Activated CD8-positive, alpha-beta T cell treated with anti-CD3 and anti-CD28 coated beads for 36 hours (primary cell): Measurements from ENCODE around the gene ABHD12. TPM values are rescaled to one million over a fixed set of nuclear protein-coding genes. Genes with fewer than 3 reads are reported as not detected.

ENCODE experiments used
- ATAC-seq: fragments of 200-7000 bp; cut with Tn5 transposase; one replicate; pipeline ENCODE4 v1.10.0; 2021; ENCODE audit warnings: mild to moderate bottlenecking, moderate library complexity
- CTCF ChIA-PET: fragments of 350-600 bp; sonication (Branson Sonifier 250); formaldehyde crosslinking; loops from one replicate; lab custom pipeline; 2021; ENCODE audit warnings: antibody characterized with exemption; lab: Charles Lee
- POLR2A ChIA-PET: fragments of 350-600 bp; sonication (Branson Sonifier 250); formaldehyde crosslinking; loops from one replicate; lab custom pipeline; 2021; ENCODE audit warnings: antibody characterized with exemption; lab: Charles Lee
- DNase-seq: peaks from one replicate; pipeline ENCODE4 v3.0.0-alpha.2; 2020
- H3K27ac Mint-ChIP-seq: one replicate; pipeline ENCODE4 v1.8.0; 2021; ENCODE audit warnings: mild to moderate bottlenecking, mixed read lengths
- H3K27me3 Mint-ChIP-seq: one replicate; pipeline ENCODE4 v1.8.0; 2021; ENCODE audit warnings: mixed read lengths
- H3K36me3 Mint-ChIP-seq: one replicate; pipeline ENCODE4 v1.8.0; 2021; ENCODE audit warnings: low read depth, mixed read lengths
- H3K4me1 Mint-ChIP-seq: one replicate; pipeline ENCODE4 v1.8.0; 2021; ENCODE audit warnings: low read depth, mixed read lengths
- H3K4me3 Mint-ChIP-seq: one replicate; pipeline ENCODE4 v1.8.0; 2021; ENCODE audit warnings: mild to moderate bottlenecking, moderate library complexity, mixed read lengths
- H3K9me3 Mint-ChIP-seq: one replicate; pipeline ENCODE4 v1.8.0; 2021; ENCODE audit warnings: mixed read lengths
- CTCF ChIP-seq: fragments of 200-600 bp; IDR thresholded peaks from one replicate; pipeline ENCODE4 v1.8.0; 2022; ENCODE audit warnings: antibody characterized with exemption, mild to moderate bottlenecking
- intact Hi-C: fragments of 100-400 bp; cut with micrococcal nuclease; formaldehyde crosslinking; loops from one replicate; pipeline ENCODE4 v1.10.0; 2022
- total RNA-seq, 2 experiments: library from RNA; stranded (reverse); gene quantifications; one replicate each; pipeline ENCODE4 v1.2.3, GENCODE V29; 2021

ABHD12 gene
- total RNA-seq, 2 experiments from 2014 or later: 16.0 to 17.0 TPM

DNA sequence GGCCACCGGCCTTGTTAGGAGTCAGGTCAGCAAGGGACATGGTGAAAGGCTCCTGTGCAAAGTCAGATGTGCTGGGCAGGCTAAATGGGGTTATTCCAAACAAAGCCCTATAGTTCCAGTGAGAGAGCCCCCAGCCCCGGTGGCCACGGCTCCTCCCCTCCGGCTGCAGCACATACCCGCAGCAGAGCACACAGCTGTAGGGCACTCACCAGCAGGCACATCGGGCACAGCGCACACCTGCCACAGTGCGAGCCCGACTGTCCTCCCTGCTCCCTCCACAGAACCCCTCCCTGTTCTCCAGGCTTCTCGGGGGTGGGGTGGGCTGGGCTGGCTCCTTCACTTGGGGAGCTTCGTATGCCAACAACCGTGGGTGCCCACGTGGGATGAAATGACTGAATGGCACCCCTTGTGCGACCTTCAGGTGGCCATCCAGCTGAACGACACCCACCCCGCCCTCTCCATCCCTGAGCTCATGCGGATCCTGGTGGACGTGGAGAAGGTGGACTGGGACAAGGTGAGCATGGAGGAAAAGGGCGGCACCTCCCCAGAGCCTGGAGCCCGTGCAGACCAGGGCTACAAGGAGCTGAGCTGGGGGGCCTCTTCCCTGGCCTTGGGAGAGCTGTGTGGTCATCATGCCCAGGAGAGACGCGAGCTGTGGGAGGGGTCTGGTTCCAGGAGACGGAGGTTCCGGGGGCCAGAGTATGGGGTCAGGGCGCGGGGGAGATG lies 111.8 kb downstream of the ABHD12 start:
- POLR2A ChIA-PET: no interaction called here
- DNase-seq (no peak), ATAC-seq (no peak)
- H3K4me3 Mint-ChIP-seq: no peak overlapping the region
- H3K27me3 Mint-ChIP-seq: no peaks in the 10 kb centered on the region
- CTCF ChIA-PET: no interaction called here
- no peak for TF ChIP-seq CTCF
- H3K36me3 Mint-ChIP-seq: peaks cover 15% of the 10 kb centered on the region
- H3K27ac Mint-ChIP-seq: no peak overlapping the region
- H3K4me1 Mint-ChIP-seq: peaks cover 1% of the 10 kb centered on the region
- intact Hi-C loops: no loop called here
- H3K9me3 Mint-ChIP-seq: no peaks in the 10 kb centered on the region

DNA sequence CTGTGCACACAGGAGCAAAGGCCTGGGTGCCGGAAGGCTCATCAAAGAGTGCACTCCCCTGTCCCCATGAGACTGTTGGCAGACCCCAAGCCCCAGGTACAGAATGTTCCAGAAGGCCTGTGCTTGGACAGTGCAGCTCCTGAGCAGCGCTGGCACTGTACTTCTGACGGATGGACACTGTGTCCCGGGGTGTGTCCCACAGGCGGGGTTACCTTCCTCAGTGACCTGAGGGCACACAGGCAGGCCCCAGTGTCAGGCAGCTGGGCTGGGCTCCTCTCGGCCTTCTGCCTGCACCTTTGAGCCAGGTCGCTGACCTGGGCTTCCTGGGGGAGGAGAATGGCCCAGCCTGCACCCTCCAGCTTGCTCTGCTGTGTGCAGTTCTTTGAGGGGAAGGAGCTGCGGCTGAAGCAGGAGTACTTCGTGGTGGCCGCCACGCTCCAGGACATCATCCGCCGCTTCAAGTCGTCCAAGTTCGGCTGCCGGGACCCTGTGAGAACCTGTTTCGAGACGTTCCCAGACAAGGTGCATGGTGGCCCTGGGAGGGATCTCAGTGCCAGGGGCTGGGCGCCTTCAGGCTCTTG lies 112.6 kb downstream of the ABHD12 start:
- H3K36me3 Mint-ChIP-seq: peaks cover 16% of the 10 kb centered on the region
- ATAC-seq (no peak), DNase-seq (no peak)
- ChIA-PET CTCF (no interaction called here), POLR2A (no interaction called here)
- no peak for TF ChIP-seq CTCF
- no peaks in the 10 kb centered on the region for H3K27me3 Mint-ChIP-seq
- H3K4me1 Mint-ChIP-seq: peaks cover 1% of the 10 kb centered on the region
- H3K4me3 Mint-ChIP-seq: no peak overlapping the region
- no peak overlapping the region for H3K27ac Mint-ChIP-seq
- H3K9me3 Mint-ChIP-seq: no peaks in the 10 kb centered on the region
- intact Hi-C loops: no loop called here

- Mint-ChIP-seq H3K9me3 (no peaks in the 10 kb centered on the region), H3K4me3 (no peak overlapping the region), H3K27ac (no peak overlapping the region), H3K4me1 (peaks cover 1% of the 10 kb centered on the region), H3K27me3 (no peaks in the 10 kb centered on the region), H3K36me3 (peaks cover 17% of the 10 kb centered on the region)
- CTCF ChIA-PET: no interaction called here
- no peak for TF ChIP-seq CTCF
- DNase-seq (no peak), ATAC-seq (no peak)
- POLR2A ChIA-PET: no interaction called here
- intact Hi-C loops: no loop called here
These were observed 113.4 kb downstream of the ABHD12 start for GRCh38 chr20:25277051-25277801.

DNA sequence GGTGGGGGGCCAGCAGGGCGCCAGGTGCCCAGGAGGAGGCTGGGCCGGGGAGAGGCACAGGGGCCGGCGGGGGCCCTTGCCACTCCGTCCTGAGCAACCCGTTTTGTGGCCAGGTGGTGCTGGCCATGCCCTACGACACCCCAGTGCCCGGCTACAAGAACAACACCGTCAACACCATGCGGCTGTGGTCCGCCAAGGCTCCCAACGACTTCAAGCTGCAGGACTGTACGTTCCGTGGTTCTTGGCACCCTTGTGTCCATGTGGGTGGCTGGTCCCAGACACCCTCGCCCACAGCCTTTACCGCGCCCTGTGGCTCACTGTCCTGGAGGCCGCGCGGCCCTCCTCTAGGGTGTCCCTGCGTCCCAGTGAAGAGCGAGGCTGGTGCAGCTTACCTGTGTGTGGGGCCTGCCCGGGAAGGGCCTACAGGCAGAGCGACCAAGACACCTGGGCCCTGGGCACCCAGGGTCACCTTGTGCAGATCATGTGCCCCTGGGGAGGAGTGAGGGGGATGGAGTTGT lies 114.0 kb downstream of the ABHD12 start:
- ChIA-PET POLR2A (no interaction called here), CTCF (interaction anchor here (1.1 kb wide), 1 partner anchor 16 kb away, joined by 4 read pairs; no protein-coding TSS in a partner anchor)
- DNase-seq (no peak), ATAC-seq (no peak)
- intact Hi-C loops: no loop called here
- TF ChIP-seq CTCF: no peak
- Mint-ChIP-seq H3K36me3 (peaks cover 22% of the 10 kb centered on the region), H3K9me3 (no peaks in the 10 kb centered on the region), H3K4me3 (no peak overlapping the region), H3K27ac (no peak overlapping the region), H3K4me1 (peaks cover under 1% of the 10 kb centered on the region), H3K27me3 (no peaks in the 10 kb centered on the region)
